WTC11 (cell line): ENCODE data around the gene FFAR1. TPM values are rescaled to one million over a fixed set of nuclear protein-coding genes. Genes with fewer than 3 reads are reported as not detected.

Experiments
- ATAC-seq: fragments of 200-7000 bp; cut with Tn5 transposase; 2 replicates; pipeline ENCODE4 v1.10.0; 2021; ENCODE audit warnings: mild to moderate bottlenecking, moderate library complexity
- CTCF ChIA-PET: fragments of 300-600 bp; sonication (Branson Sonifier 250); formaldehyde crosslinking; loops from one replicate; lab custom pipeline; 2021; ENCODE audit warnings: antibody characterized with exemption; lab: Charles Lee
- POLR2A ChIA-PET: fragments of 350-600 bp; sonication (Branson Sonifier 250); formaldehyde crosslinking; loops from one replicate; lab custom pipeline; 2021; ENCODE audit warnings: antibody characterized with exemption; lab: Charles Lee
- DNase-seq: peaks from one replicate; pipeline ENCODE4 v3.0.0; 2021; ENCODE audit warnings: low spot score
- H3K27ac Mint-ChIP-seq: 2 replicates; pipeline ENCODE4 v1.8.0; 2021; ENCODE audit warnings: mixed read lengths
- H3K27me3 Mint-ChIP-seq: 2 replicates; pipeline ENCODE4 v1.8.0; 2021; ENCODE audit warnings: low read depth, mild to moderate bottlenecking, moderate library complexity, mixed read lengths
- H3K36me3 Mint-ChIP-seq: 2 replicates; pipeline ENCODE4 v1.8.0; 2021; ENCODE audit warnings: mixed read lengths
- H3K4me1 Mint-ChIP-seq: 2 replicates; pipeline ENCODE4 v1.8.0; 2022; ENCODE audit warnings: mixed read lengths
- H3K4me3 Mint-ChIP-seq: 2 replicates; pipeline ENCODE4 v1.8.0; 2021; ENCODE audit warnings: mild to moderate bottlenecking, moderate library complexity, mixed read lengths
- H3K9me3 Mint-ChIP-seq: 2 replicates; pipeline ENCODE4 v1.8.0; 2021; ENCODE audit warnings: mixed read lengths
- AFF4 ChIP-seq: sonication (generic); formaldehyde crosslinking; IDR thresholded peaks from 2 replicates; pipeline ENCODE4 v1.8.1; 2023; ENCODE audit warnings: mild to moderate bottlenecking, missing genetic modification reagents, borderline replicate concordance
- ATF2 ChIP-seq: sonication (generic); formaldehyde crosslinking; IDR thresholded peaks from 2 replicates; pipeline ENCODE4 v1.8.1; 2022; ENCODE audit warnings: low read depth, missing genetic modification reagents, borderline replicate concordance
- CREM ChIP-seq: sonication (generic); formaldehyde crosslinking; IDR thresholded peaks from 2 replicates; pipeline ENCODE4 v1.8.1; 2022; ENCODE audit warnings: mild to moderate bottlenecking, missing genetic modification reagents, moderate library complexity
- E2F1 ChIP-seq: sonication (generic); formaldehyde crosslinking; IDR thresholded peaks from 2 replicates; pipeline ENCODE4 v1.8.0; 2022; ENCODE audit warnings: mild to moderate bottlenecking, missing genetic modification reagents
- FOXJ3 ChIP-seq: sonication (generic); formaldehyde crosslinking; IDR thresholded peaks from 2 replicates; pipeline ENCODE4 v1.9.0; 2021; ENCODE audit warnings: missing genetic modification reagents, mild to moderate bottlenecking, borderline replicate concordance
- IRF1 ChIP-seq: sonication (generic); formaldehyde crosslinking; IDR thresholded peaks from 2 replicates; pipeline ENCODE4 v1.8.0; 2023; ENCODE audit warnings: missing genetic modification reagents
- NR2C2 ChIP-seq: sonication (generic); formaldehyde crosslinking; IDR thresholded peaks from 2 replicates; pipeline ENCODE4 v1.8.0; 2022; ENCODE audit warnings: mild to moderate bottlenecking, missing genetic modification reagents
- PREB ChIP-seq: sonication (generic); formaldehyde crosslinking; IDR thresholded peaks from 2 replicates; pipeline ENCODE4 v1.8.1; 2022; ENCODE audit warnings: mild to moderate bottlenecking, missing genetic modification reagents, moderate library complexity, borderline replicate concordance
- STAT6 ChIP-seq: sonication (generic); formaldehyde crosslinking; conservative IDR thresholded peaks from 2 replicates; pipeline ENCODE4 v1.8.1; 2023; ENCODE audit warnings: mild to moderate bottlenecking, low read depth, missing genetic modification reagents, moderate library complexity
- ZNF219 ChIP-seq: sonication (generic); formaldehyde crosslinking; IDR thresholded peaks from 2 replicates; pipeline ENCODE4 v1.8.0; 2023; ENCODE audit warnings: missing genetic modification reagents, mild to moderate bottlenecking, borderline replicate concordance
- ZNF263 ChIP-seq: sonication (generic); formaldehyde crosslinking; IDR thresholded peaks from 2 replicates; pipeline ENCODE4 v1.8.1; 2022; ENCODE audit warnings: low read depth, mild to moderate bottlenecking, moderate library complexity, missing genetic modification reagents
- ZNF423 ChIP-seq: fragments of 250-450 bp; sonication (Bioruptor Pico); IDR thresholded peaks from 2 replicates; pipeline ENCODE4 v2.1.2; 2022; ENCODE audit warnings: mild to moderate bottlenecking, moderate library complexity
- ZSCAN18 ChIP-seq: fragments of 250-450 bp; sonication (Bioruptor Pico); IDR thresholded peaks from 2 replicates; pipeline ENCODE4 v2.1.2; 2022; ENCODE audit warnings: mild to moderate bottlenecking, moderate library complexity
- total RNA-seq: library from RNA; stranded (reverse); gene quantifications from 3 replicates; pipeline ENCODE4 v1.2.3, GENCODE V29; 2021

FFAR1 gene
- total RNA-seq, 1 experiment from 2014 or later = 0.07 TPM

GRCh38 chr19:35349614-35350521 is 2.2 kb downstream of the FFAR1 start:
- H3K4me1 Mint-ChIP-seq = peaks cover 7% of the 10 kb centered on the region

More at GRCh38 chr19:35349614-35350521, 2.2 kb downstream of the FFAR1 start:
- POLR2A ChIA-PET = no interaction called here
- no peaks in the 10 kb centered on the region for H3K36me3 Mint-ChIP-seq
- DNase-seq (no peak), ATAC-seq (no peak)
- H3K27me3 Mint-ChIP-seq = no peaks in the 10 kb centered on the region
- H3K4me3 Mint-ChIP-seq = no peak overlapping the region
- CTCF ChIA-PET = no interaction called here
- no peaks in the 10 kb centered on the region for H3K9me3 Mint-ChIP-seq
- H3K27ac Mint-ChIP-seq = no peak overlapping the region
- no peak for TF ChIP-seq FOXJ3 (CRISPR knock-in tag)
- TF ChIP-seq ZNF263 (CRISPR knock-in tag) = no peak
- TF ChIP-seq IRF1 (CRISPR knock-in tag) = no peak
- TF ChIP-seq ZNF423 (CRISPR knock-in tag) = no peak
- no peak for TF ChIP-seq ZNF219 (CRISPR knock-in tag)
- no peak for TF ChIP-seq CREM (CRISPR knock-in tag)
- no peak for TF ChIP-seq ATF2 (CRISPR knock-in tag)
- no peak for TF ChIP-seq STAT6
- TF ChIP-seq PREB (CRISPR knock-in tag) = no peak
- no peak for TF ChIP-seq ZSCAN18 (CRISPR knock-in tag)
- TF ChIP-seq NR2C2 (CRISPR knock-in tag) = no peak
- no peak for TF ChIP-seq AFF4 (CRISPR knock-in tag)
- TF ChIP-seq E2F1 (CRISPR knock-in tag) = no peak
- TF ChIP-seq, all 79 proteins: peak for 0
